Articular chondrocyte of knee joint (primary cell): ENCODE results near the gene TOMM22. TPM values are rescaled to one million over a fixed set of nuclear protein-coding genes. Genes with fewer than 3 reads are reported as not detected.

ENCODE experiments used
- total RNA-seq: library from RNA; depleted of rRNA; stranded (reverse); fragments of >200 nt; gene quantifications from 2 replicates; pipeline ENCODE4 v1.2.3, GENCODE V29; 2012

The TOMM22 gene
- 70.9 and 76.4 TPM in 2 replicates for total RNA-seq

GRCh38 chr22:38681582-38682335, at the start of gene TOMM22:
TOMM22 (plus strand) TSS chr22:38681957; CDS start chr22:38681979, 22 bp downstream.

GRCh38 chr22:38656256-38657044, 25.3 kb upstream of the TOMM22 start, which contains the start of the genes CBY1 and FAM227A:
CBY1 (plus strand) TSS chr22:38656638; CDS start chr22:38668055, 11,417 bp downstream.
FAM227A (minus strand) TSS chr22:38656392; CDS start chr22:38650168, 6,224 bp downstream.

GRCh38 chr22:38700789-38701628, 19.3 kb downstream of the TOMM22 start, which contains the start of gene JOSD1:
JOSD1 (minus strand) TSS chr22:38700943; CDS start chr22:38699987, 956 bp downstream.

GRCh38 chr22:38705235-38706100, 23.7 kb downstream of the TOMM22 start, which contains the start of gene GTPBP1:
GTPBP1 (plus strand) TSS chr22:38705944; CDS start chr22:38705956, 12 bp downstream.

Other genes starting within 250 kb of the TOMM22 start
- gene KCNJ4, start 226.8 kb upstream of the TOMM22 start, total RNA-seq, result not detected in 2 replicates
- gene KDELR3, start 213.9 kb upstream of the TOMM22 start, total RNA-seq, result 172 and 206 TPM in 2 replicates
- 403 and 461 TPM in 2 replicates for gene DDX17, start 175.6 kb upstream of the TOMM22 start, total RNA-seq
- 10.3 and 11.5 TPM in 2 replicates for gene DMC1, start 111.8 kb upstream of the TOMM22 start, total RNA-seq
- gene FAM227A, start 25.6 kb upstream of the TOMM22 start, total RNA-seq, result 3.1 and 3.3 TPM in 2 replicates
- gene CBY1, start 25.3 kb upstream of the TOMM22 start, total RNA-seq, result 16.1 and 19.7 TPM in 2 replicates
- gene JOSD1, start 19.0 kb downstream of the TOMM22 start, total RNA-seq, result 56.5 and 66.5 TPM in 2 replicates
- gene GTPBP1, start 24.0 kb downstream of the TOMM22 start, total RNA-seq, result 19.1 and 23.5 TPM in 2 replicates
- gene SUN2, start 74.0 kb downstream of the TOMM22 start, total RNA-seq, result 69.3 and 82.7 TPM in 2 replicates
- 12.0 and 13.1 TPM in 2 replicates for gene DNAL4, start 112.2 kb downstream of the TOMM22 start, total RNA-seq
- 2.6 and 3.0 TPM in 2 replicates for gene NPTXR, start 162.1 kb downstream of the TOMM22 start, total RNA-seq
- gene CBX6, start 190.3 kb downstream of the TOMM22 start, total RNA-seq, result 65.7 and 71.5 TPM in 2 replicates